Ovary (tissue), 3 donors: ENCODE data around the gene PRRC2C.
A peak's percentile ranks its signal among the peaks of the same experiment; 100 is the strongest.

Experiments used
- CTCF ChIP-seq, 3 donors: fragments of 450-650 bp in 2 of 3; fragments of 200-600 bp in 1 of 3; IDR thresholded peaks; one replicate each; pipeline versions ENCODE4 v1.5.1 to v1.8.0; 2016 to 2022; ENCODE audit warnings: antibody characterized with exemption in 3 of 3, mild to moderate bottlenecking in 1 of 3
- EP300 ChIP-seq: sonication (generic); formaldehyde crosslinking; IDR thresholded peaks from one replicate; pipeline ENCODE4 v1.6.1; 2017; ENCODE audit warnings: antibody characterized with exemption
- POLR2A ChIP-seq: fragments of 450-650 bp; IDR thresholded peaks from one replicate; pipeline ENCODE4 v1.6.1; 2017; ENCODE audit warnings: antibody characterized with exemption, mild to moderate bottlenecking, moderate library complexity
- donor health status: DM: no; HTN: no; CAD: no.

- TF ChIP-seq CTCF (IDR thresholded peaks at IDR 0.05) (peak; percentile 11 to 92 (median 78)), POLR2A (peak; percentile 77), EP300 (peak; percentile 18)
These were observed at the start of gene PRRC2C for GRCh38 chr1:171485375-171486047.
